HG03439 (cell line): Measurements from ENCODE around the gene CFH.
A peak's percentile ranks its signal among the peaks of the same experiment; 100 is the strongest.
"Not testable (repeated sequence)": the region's sequence is repeated elsewhere in the genome, so short reads cannot be mapped to it uniquely, and the experiment has no call there.

ENCODE experiments used
- ATAC-seq: cut with Tn5 transposase; IDR thresholded peaks from one replicate; pipeline ENCODE4 v1.9.1; 2021; ENCODE audit warnings: mild to moderate bottlenecking, moderate library complexity; ENCODE audit not compliant: unreplicated experiment

CFH gene

DNA sequence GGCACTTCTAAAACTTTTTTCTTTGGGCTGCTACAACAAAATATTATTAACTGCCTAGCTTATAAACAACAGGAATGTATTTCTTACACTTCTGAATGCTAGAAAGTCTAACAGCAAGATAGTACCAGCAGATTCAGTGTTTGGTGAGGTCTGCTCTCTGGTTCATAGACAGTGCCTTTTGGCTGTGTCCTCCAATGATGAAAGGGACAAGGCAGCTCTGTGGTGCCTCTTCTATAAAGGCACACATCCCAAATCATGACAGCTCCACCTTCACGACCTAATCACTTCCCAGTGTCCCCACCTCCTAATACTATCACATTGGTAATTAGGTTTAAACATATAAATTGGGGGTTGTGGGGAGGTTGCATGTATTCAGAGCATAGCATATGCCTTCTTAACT lies 9.5 kb downstream of the CFH start:
- no peak for ATAC-seq

- no peak for ATAC-seq
Measured at GRCh38 chr1:196667131-196667530, 15.3 kb downstream of the CFH start.

DNA sequence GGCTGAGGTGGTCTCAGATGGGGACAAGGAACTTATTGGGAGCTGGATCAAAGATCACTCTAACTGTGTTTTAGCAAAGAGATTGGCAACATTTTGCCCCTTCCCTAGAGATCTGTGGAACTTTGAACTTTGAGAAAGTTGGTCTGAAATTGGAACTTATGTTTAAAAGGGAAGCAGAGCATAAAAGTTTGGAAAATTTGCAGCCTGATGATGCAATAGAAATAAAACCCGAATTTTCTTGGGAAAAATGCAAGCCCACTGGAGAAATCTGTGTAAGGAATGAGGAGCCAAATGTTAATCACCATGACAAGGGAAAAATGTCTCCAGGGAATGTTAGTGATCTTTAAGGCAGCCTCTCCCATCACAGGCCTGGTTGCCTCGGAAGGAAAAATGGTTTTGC lies 17.2 kb downstream of the CFH start:
- ATAC-seq, result no peak

GRCh38 chr1:196669693-196670092 lies 17.9 kb downstream of the CFH start:
- ATAC-seq, result no peak

GRCh38 chr1:196674908-196675307 lies 23.1 kb downstream of the CFH start:
- no peak for ATAC-seq

DNA sequence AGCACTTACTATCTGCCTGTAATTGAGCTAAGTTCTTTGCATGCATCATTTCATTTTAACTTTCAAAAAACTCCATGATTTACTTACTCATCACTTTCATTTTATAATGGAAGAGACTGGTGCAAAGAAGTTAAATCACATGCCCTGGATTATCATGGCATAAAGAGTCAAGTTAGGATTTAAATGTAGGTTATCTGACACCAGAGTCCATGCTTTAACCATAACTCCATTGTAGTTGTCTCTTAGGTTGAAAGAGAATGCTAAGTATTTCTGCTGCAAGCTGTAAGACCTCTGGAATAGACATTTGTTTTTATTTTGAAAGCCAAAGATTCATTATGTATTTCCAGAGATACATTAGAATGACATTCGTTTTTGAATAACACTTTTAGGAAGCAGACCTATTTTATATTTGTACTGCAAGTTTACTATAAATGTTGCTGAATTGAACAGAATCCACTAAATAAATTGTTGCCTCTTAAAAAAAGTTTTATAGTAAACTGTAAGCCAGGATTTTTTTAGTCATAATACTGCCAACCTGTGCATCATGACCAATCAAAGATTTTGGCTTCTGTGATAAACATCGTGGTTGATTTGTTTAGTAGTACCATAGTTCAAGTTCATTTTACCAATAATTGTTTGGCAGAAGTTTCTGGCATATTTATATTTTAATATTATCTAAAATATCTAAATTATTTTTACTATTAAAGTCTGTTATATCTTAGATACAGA lies 26.1 kb downstream of the CFH start:
- ATAC-seq, result no peak

GRCh38 chr1:196678510-196678884 lies 26.7 kb downstream of the CFH start:
- ATAC-seq, result no peak

GRCh38 chr1:196680107-196680506 lies 28.3 kb downstream of the CFH start:
- ATAC-seq, result no peak

GRCh38 chr1:196684476-196684875 lies 32.6 kb downstream of the CFH start:
- ATAC-seq, result no peak

- ATAC-seq, result no peak
Measured at GRCh38 chr1:196685506-196685905, 33.7 kb downstream of the CFH start.

DNA sequence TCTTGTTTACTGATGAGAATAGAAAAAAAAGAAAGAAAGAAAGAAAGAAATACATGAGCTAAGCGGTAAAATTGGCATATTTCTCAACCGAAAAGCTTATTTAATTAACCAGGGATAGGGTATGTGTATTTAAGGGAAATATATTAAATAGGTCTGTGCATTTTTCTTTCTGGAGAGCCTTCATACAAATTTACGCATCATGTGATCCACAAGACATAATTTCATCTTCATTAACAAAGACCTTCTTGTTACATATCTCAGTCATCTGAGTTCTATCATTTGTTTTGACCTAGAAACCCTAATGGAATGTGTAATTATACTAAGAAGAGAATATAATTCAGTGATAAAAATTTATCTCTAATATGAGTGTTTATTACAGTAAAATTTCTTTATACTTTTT lies 37.2 kb downstream of the CFH start:
- no peak for ATAC-seq

- ATAC-seq, result no peak
Measured at GRCh38 chr1:196690582-196690981, 38.7 kb downstream of the CFH start.

DNA sequence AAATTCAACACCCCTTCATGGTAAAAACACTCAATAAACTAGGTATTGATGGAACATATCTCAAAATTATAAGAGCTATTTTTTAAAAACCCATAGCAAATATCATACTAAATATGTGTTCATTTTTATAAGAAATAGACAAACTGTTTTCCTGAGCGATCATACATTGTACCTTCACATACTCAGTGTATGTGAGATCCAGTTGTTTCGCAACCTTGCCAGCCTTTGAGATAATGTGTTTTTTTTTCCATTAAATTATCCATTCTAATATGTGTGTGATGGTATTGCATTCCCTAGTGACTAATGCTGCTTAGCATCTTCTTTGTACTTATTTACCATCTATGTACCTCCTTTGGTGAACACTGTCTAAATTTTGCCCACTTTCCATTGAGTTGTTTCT lies 47.1 kb downstream of the CFH start:
- ATAC-seq, result no peak

DNA sequence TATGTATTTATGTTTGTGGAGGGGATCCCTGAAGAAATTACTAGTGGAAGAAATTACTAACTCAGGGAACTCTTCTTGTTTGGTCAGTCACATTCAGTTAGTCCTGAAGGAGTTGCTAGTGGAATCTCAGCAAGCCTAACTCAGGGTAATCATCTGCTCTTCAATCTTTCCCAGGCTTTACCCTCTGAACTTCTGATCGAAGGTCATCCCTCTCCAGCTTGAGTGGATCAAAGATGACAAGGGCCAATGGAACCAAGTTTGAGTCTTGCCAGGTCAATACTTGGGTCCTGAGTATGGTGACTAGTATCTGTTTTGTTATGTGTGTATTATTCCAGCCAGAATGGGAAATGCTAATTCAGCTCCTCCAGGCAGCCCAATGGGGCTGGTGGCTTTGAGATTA lies 49.3 kb downstream of the CFH start:
- ATAC-seq, result no peak

GRCh38 chr1:196709892-196710291 lies 58.0 kb downstream of the CFH start:
- not testable (repeated sequence) for ATAC-seq

DNA sequence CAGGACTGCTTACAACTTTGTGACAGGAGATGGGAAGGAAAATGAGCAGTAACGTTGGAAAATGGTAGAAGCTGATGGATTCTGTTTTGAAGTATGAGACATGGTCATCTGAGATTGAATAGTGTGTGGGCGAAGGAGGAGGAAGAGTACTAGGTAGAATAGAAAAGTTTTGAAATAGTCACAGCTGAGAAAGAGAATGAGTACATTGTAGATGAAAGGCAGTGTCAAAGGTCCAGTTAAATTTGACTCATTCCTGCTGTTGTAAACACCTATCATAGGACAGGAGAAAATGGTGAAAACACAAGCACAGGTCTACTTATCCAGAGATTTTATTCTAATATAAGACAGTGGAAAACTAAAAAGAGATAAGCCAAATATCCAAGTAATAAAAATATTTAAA lies 66.0 kb downstream of the CFH start:
- ATAC-seq, result no peak

GRCh38 chr1:196723325-196724185 lies 71.7 kb downstream of the CFH start:
- ATAC-seq, result peak; percentile 96

DNA sequence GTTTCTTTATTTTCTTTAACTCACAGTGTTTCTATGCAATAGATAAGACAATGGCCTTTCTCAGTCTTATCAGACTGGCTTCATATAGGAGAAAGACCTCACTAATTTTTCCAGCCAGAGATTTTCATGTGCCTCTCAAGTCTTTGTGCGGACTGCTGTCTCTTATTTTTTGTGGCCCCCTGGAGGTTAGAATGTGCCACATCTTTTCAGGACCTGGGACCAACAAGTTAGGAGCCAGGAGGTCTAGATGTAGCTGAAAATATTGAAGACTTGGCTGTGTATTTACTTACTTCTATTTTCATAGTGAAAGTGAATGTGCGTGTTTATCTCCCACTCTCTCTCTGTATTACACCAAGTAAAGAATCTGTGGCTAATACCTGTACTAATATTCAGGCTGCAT lies 80.7 kb downstream of the CFH start:
- ATAC-seq, result no peak

DNA sequence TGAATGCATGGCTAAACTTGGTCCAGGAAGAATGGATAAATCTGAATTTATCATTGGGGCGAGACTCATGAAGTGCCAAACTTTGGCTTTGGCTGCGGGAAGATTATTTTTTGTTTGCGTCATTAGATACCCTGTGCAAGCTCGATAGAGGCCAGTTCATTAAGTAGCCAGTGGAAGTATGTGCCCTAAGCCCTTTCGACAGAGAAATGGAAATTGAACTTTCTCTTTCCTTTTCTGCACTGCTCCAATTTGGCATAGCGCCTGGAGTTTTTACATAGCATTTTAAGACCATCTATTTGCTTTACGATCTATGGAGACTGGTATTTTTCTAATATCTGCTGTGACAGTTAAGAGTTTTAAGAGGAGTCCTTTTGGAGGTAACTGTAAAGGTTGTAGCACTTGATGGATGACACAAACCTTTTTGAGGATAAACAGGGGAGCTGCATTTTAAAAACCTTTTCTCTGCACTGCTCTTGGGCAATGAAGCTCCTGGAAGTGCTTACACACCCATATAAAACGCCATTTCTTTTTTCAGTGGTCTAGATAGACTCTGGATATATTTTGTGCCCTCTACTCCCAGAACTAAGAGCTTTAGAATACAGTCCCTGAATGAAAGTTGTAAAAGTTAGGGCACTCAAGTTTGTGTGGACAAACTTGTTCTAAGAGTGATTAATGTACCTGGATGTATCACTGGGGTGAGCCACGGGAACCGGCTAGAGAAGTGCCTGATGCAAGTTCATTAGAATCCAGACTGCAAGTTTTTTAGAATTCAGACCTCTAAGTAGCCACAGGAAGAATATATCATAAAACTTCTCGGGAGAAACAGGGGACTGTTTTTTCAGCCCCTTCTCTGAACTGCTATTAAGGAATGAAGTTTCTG lies 81.5 kb downstream of the CFH start:
- no peak for ATAC-seq

GRCh38 chr1:196734006-196734405 lies 82.2 kb downstream of the CFH start:
- ATAC-seq, result no peak

DNA sequence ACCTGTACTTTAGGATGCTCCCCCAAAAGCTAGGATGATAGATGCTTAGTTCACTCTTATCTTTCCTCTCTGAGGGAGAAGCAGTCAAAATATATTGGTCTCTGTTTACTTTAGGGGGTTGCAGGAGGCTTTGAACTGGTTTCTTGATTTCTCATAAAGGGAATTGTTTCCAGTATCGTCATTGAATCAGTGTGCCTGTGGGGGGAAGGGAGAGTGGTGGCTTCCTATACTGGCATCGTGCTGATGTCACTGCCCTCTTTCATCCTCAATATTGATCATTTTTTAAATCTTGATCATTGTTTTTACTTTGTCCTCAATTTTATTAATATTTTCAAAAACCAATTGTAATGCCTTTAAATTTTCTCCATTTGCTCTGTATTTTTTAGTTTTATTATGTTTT lies 82.6 kb downstream of the CFH start:
- ATAC-seq, result no peak
